HCT116 (cell line): ENCODE measurements around the gene CCDC92. TPM values are rescaled to one million over a fixed set of nuclear protein-coding genes. Genes with fewer than 3 reads are reported as not detected.

Experiments used
- ATAC-seq: fragments of 200-7000 bp; cut with Tn5 transposase; 2 replicates; pipeline ENCODE4 v1.9.1; 2020; ENCODE audit warnings: mild to moderate bottlenecking, moderate library complexity
- BruUV-seq: library from RNA; stranded (reverse); fragments of 400-500 nt; replicated peaks from 2 replicates; lab custom pipeline; 2021; lab: Mats Ljungman, UMichigan
- CTCF ChIA-PET: fragments of 300-600 bp; sonication (Branson Sonifier 250); formaldehyde crosslinking; loops from one replicate; lab custom pipeline; 2021; ENCODE audit warnings: antibody characterized with exemption; lab: Charles Lee
- POLR2A ChIA-PET: fragments of 300-600, 350-600 bp; sonication (Branson Sonifier 250); formaldehyde crosslinking; loops from one replicate; lab custom pipeline; 2021; ENCODE audit warnings: antibody characterized with exemption; lab: Charles Lee
- RAD21 ChIA-PET, 2 experiments: fragments of 300-600 bp; sonication (Branson Sonifier 250); formaldehyde crosslinking; loops; one replicate each; lab custom pipeline; 2023; ENCODE audit warnings: low total read pairs in 2 of 2; ENCODE audit not compliant: uncharacterized antibody in 2 of 2, unreplicated experiment in 2 of 2, low non-redundant PET in 1 of 2; lab: Charles Lee
- DNase-seq: peaks from one replicate; pipeline ENCODE4 v3.0.0-alpha.2; 2010; ENCODE audit warnings: low read depth, low spot score
- H2AFZ ChIP-seq: fragments of 200-600 bp; shearing (Covaris generic), sonication (generic); 2 replicates; pipeline ENCODE4 v1.6.1; 2017; ENCODE audit warnings: low read depth, mixed run types, mixed read lengths, antibody characterized with exemption, low read length; ENCODE audit not compliant: poor library complexity, severe bottlenecking
- H3K27ac ChIP-seq: 2 replicates; pipeline ENCODE4 v1.5.1; 2012; ENCODE audit warnings: low read depth, low read length
- H3K27me3 ChIP-seq: fragments of 200-600 bp; sonication (generic); 2 replicates; pipeline ENCODE4 v1.6.1; 2016; ENCODE audit warnings: mixed run types, low read length, mixed read lengths; ENCODE audit not compliant: insufficient read depth
- H3K36me3 ChIP-seq, 2 experiments: fragments of 200-500 bp in 1 of 2; fragments of 200-600 bp in 1 of 2; sonication (Bioruptor generic) in 1 of 2; sonication (generic) in 1 of 2; 2 replicates each; pipeline versions ENCODE4 v1.5.1 to v1.6.1; 2014 to 2016; ENCODE audit warnings: low read length in 2 of 2, inconsistent platforms in 1 of 2, mixed read lengths in 1 of 2, mixed run types in 1 of 2; ENCODE audit not compliant: insufficient read depth in 2 of 2, control insufficient read depth in 1 of 2
- H3K4me1 ChIP-seq, 2 experiments: fragments of 200-600 bp in 1 of 2; sonication (generic) in 1 of 2; 2 replicates each; pipeline versions ENCODE4 v1.5.1 to v1.6.1; 2012 to 2017; ENCODE audit warnings: low read length in 2 of 2, inconsistent platforms in 1 of 2, mild to moderate bottlenecking in 1 of 2, mixed read lengths in 1 of 2, mixed run types in 1 of 2, moderate library complexity in 1 of 2; ENCODE audit not compliant: insufficient read depth in 2 of 2, control insufficient read depth in 1 of 2
- H3K4me2 ChIP-seq: fragments of 200-600 bp; sonication (generic); 2 replicates; pipeline ENCODE4 v1.6.1; 2017; ENCODE audit warnings: mixed run types, low read length, mixed read lengths
- H3K4me3 ChIP-seq, 2 experiments: fragments of 200-600 bp in 1 of 2; sonication (generic) in 1 of 2; replicated peaks in 1 of 2; 2 replicates each; pipeline ENCODE4 v1.5.1; 2011 to 2016; ENCODE audit warnings: low read length in 2 of 2, control low read depth in 1 of 2, low read depth in 1 of 2, mild to moderate bottlenecking in 1 of 2, mixed read lengths in 1 of 2, mixed run types in 1 of 2
- H3K79me2 ChIP-seq: fragments of 200-600 bp; sonication (generic); 2 replicates; pipeline ENCODE4 v1.6.1; 2017; ENCODE audit warnings: mild to moderate bottlenecking, mixed run types, low read length, moderate library complexity, mixed read lengths; ENCODE audit not compliant: insufficient read depth
- H3K9ac ChIP-seq: fragments of 200-600 bp; sonication (generic); 2 replicates; pipeline ENCODE4 v1.6.1; 2016; ENCODE audit warnings: low read length, mixed read lengths
- H3K9me2 ChIP-seq: fragments of 200-600 bp; sonication (generic), shearing (Covaris generic); 2 replicates; pipeline ENCODE4 v1.6.1; 2017; ENCODE audit warnings: mixed run types, mild to moderate bottlenecking, moderate library complexity; ENCODE audit not compliant: insufficient read depth
- H3K9me3 ChIP-seq, 2 experiments: fragments of 200-500 bp in 1 of 2; fragments of 200-600 bp in 1 of 2; sonication (Bioruptor generic) in 1 of 2; sonication (generic) in 1 of 2; 2 replicates each; pipeline ENCODE4 v1.6.1; 2014 to 2017; ENCODE audit warnings: low read length in 2 of 2, mixed read lengths in 2 of 2, inconsistent platforms in 1 of 2, low read depth in 1 of 2, mild to moderate bottlenecking in 1 of 2, mixed run types in 1 of 2, moderate library complexity in 1 of 2; ENCODE audit not compliant: control insufficient read depth in 1 of 2, insufficient read depth in 1 of 2
- H4K20me1 ChIP-seq: fragments of 200-600 bp; sonication (generic), shearing (Covaris generic); 2 replicates; pipeline ENCODE4 v1.6.1; 2017; ENCODE audit warnings: mixed run types, mild to moderate bottlenecking, moderate library complexity; ENCODE audit not compliant: insufficient read depth
- CBX3 ChIP-seq: IDR thresholded peaks from 2 replicates; pipeline ENCODE4 v1.6.1; 2012; ENCODE audit warnings: low read depth
- CEBPB ChIP-seq: IDR thresholded peaks from 2 replicates; pipeline ENCODE4 v1.6.1; 2012; ENCODE audit warnings: low read depth
- EGR1 ChIP-seq: IDR thresholded peaks from 2 replicates; pipeline ENCODE4 v1.6.1; 2012; ENCODE audit warnings: low read depth
- ELF1 ChIP-seq: IDR thresholded peaks from 2 replicates; pipeline ENCODE4 v1.6.1; 2012; ENCODE audit warnings: low read depth, borderline replicate concordance
- EZH2phosphoT487 ChIP-seq: fragments of 200-600 bp; IDR thresholded peaks from 2 replicates; pipeline ENCODE4 v1.6.1; 2018; ENCODE audit warnings: antibody characterized with exemption, borderline replicate concordance
- FOSL1 ChIP-seq: IDR thresholded peaks from 2 replicates; pipeline ENCODE4 v1.6.1; 2012; ENCODE audit warnings: low read depth
- JUND ChIP-seq: IDR thresholded peaks from 2 replicates; pipeline ENCODE4 v1.6.1; 2012
- POLR2A ChIP-seq: IDR thresholded peaks from 2 replicates; pipeline ENCODE4 v1.7.0; 2011; ENCODE audit warnings: borderline replicate concordance; ENCODE audit not compliant: insufficient read depth, insufficient read length; ENCODE audit errors: extremely low read depth
- RAD21 ChIP-seq: IDR thresholded peaks from 2 replicates; pipeline ENCODE4 v1.6.1; 2012; ENCODE audit warnings: low read depth, mild to moderate bottlenecking
- REST ChIP-seq: IDR thresholded peaks from 2 replicates; pipeline ENCODE4 v1.6.1; 2012; ENCODE audit warnings: low read depth
- SIN3A ChIP-seq: IDR thresholded peaks from 2 replicates; pipeline ENCODE4 v1.6.1; 2012; ENCODE audit warnings: low read depth
- SP1 ChIP-seq: IDR thresholded peaks from 2 replicates; pipeline ENCODE4 v1.6.1; 2012; ENCODE audit warnings: low read depth
- SRF ChIP-seq: IDR thresholded peaks from 2 replicates; pipeline ENCODE4 v1.6.1; 2012; ENCODE audit warnings: low read depth
- TCF7L2 ChIP-seq: IDR thresholded peaks from 2 replicates; pipeline ENCODE4 v1.7.0; 2011; ENCODE audit warnings: borderline replicate concordance, inconsistent platforms; ENCODE audit not compliant: insufficient read depth, insufficient read length; ENCODE audit errors: extremely low read depth
- YY1 ChIP-seq: IDR thresholded peaks from 2 replicates; pipeline ENCODE4 v1.6.1; 2011; ENCODE audit warnings: low read length, low read depth, moderate library complexity, mild to moderate bottlenecking; ENCODE audit not compliant: insufficient replicate concordance; ENCODE audit errors: extremely low read depth
- ZNF274 ChIP-seq: fragments of 200-500 bp; sonication (Bioruptor generic); IDR thresholded peaks from 2 replicates; pipeline ENCODE4 v1.6.1; 2014; ENCODE audit warnings: mild to moderate bottlenecking, low read depth, low read length, inconsistent platforms
- intact Hi-C: fragments of 100-400 bp; cut with micrococcal nuclease; formaldehyde crosslinking; loops from 2 replicates; pipeline ENCODE4 v1.10.0; 2022
- total RNA-seq: library from RNA; stranded (reverse); gene quantifications from one replicate; pipeline ENCODE4 v1.2.1, GENCODE V29; 2021; ENCODE audit not compliant: unreplicated experiment
- TF ChIP-seq, protein P1 (sequence below): IDR thresholded peaks from 2 replicates; pipeline ENCODE4 v1.6.1; 2011; ENCODE audit warnings: mild to moderate bottlenecking, low read length, moderate library complexity; ENCODE audit not compliant: insufficient replicate concordance; ENCODE audit errors: extremely low read depth

Gene CCDC92
- total RNA-seq, 1 experiment from 2014 or later, result 9.7 TPM

- Histone ChIP-seq H3K9ac (no peak overlapping the region), H3K27me3 (no peaks in the 10 kb centered on the region), H3K4me3 (no peak overlapping the region), H3K79me2 (no peaks in the 10 kb centered on the region), H3K9me2 (no peaks in the 10 kb centered on the region), H3K9me3 (no peaks in the 10 kb centered on the region), H3K36me3 (no peaks in the 10 kb centered on the region), H3K27ac (no peak overlapping the region), H3K4me1 (no peaks in the 10 kb centered on the region), H3K4me2 (no peak overlapping the region), H2AFZ (no peak overlapping the region), H4K20me1 (no peaks in the 10 kb centered on the region)
- ATAC-seq (no peak), DNase-seq (no peak)
- intact Hi-C loops, result no loop called here
- BruUV-seq, result no TSS peak
- CTCF ChIA-PET, result interaction anchor here (0.6 kb wide), 1 partner anchor 80 kb away, joined by 3 read pairs; no protein-coding TSS in a partner anchor
- TF ChIP-seq ZNF274 (no peak), CBX3 (no peak), SIN3A (no peak), REST (no peak), YY1 (no peak), TCF7L2 (no peak), POLR2A (no peak), SP1 (no peak), JUND (no peak), EZH2phosphoT487 (no peak), CEBPB (no peak), FOSL1 (no peak), SRF (no peak), RAD21 (no peak), ELF1 (no peak), EGR1 (no peak)
- TF ChIP-seq, protein P1, sequence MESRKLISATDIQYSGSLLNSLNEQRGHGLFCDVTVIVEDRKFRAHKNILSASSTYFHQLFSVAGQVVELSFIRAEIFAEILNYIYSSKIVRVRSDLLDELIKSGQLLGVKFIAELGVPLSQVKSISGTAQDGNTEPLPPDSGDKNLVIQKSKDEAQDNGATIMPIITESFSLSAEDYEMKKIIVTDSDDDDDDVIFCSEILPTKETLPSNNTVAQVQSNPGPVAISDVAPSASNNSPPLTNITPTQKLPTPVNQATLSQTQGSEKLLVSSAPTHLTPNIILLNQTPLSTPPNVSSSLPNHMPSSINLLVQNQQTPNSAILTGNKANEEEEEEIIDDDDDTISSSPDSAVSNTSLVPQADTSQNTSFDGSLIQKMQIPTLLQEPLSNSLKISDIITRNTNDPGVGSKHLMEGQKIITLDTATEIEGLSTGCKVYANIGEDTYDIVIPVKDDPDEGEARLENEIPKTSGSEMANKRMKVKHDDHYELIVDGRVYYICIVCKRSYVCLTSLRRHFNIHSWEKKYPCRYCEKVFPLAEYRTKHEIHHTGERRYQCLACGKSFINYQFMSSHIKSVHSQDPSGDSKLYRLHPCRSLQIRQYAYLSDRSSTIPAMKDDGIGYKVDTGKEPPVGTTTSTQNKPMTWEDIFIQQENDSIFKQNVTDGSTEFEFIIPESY, result no peak
- POLR2A ChIA-PET, result no interaction called here
- RAD21 ChIA-PET, result no interaction called here
These were observed 10.1 kb downstream of the CCDC92 start for GRCh38 chr12:123962513-123962912.
